Measurements from ENCODE around the gene CLBA1. TPM values are rescaled to one million over a fixed set of nuclear protein-coding genes. Genes with fewer than 3 reads are reported as not detected.
"Not testable (repeated sequence)": the region's sequence is repeated elsewhere in the genome, so short reads cannot be mapped to it uniquely, and the experiment has no call there.

Gene CLBA1
- total RNA-seq, 2 experiments from 2014 or later = 0.40 to 0.43 TPM

GRCh38 chr14:104951863-104952657 is 33.5 kb upstream of the CLBA1 start:
- H3K4me3 Mint-ChIP-seq; H3K36me3 Mint-ChIP-seq (ENCODE audit: low read depth); H3K27ac Mint-ChIP-seq; DNase-seq; intact Hi-C loops (cut with micrococcal nuclease); H3K27me3 Mint-ChIP-seq (ENCODE audit: low read depth); CTCF ChIA-PET; H3K4me1 Mint-ChIP-seq (ENCODE audit: low read depth); H3K9me3 Mint-ChIP-seq: not testable (repeated sequence)

GRCh38 chr14:104953097-104953496 is 32.5 kb upstream of the CLBA1 start:
- CTCF ChIA-PET = no interaction called here
- no peak overlapping the region for H3K4me3 Mint-ChIP-seq
- H3K27ac Mint-ChIP-seq = no peak overlapping the region
- H3K9me3 Mint-ChIP-seq = no peaks in the 10 kb centered on the region
- H3K4me1 Mint-ChIP-seq (ENCODE audit: low read depth) = no peaks in the 10 kb centered on the region
- H3K27me3 Mint-ChIP-seq (ENCODE audit: low read depth) = no peaks in the 10 kb centered on the region
- H3K36me3 Mint-ChIP-seq (ENCODE audit: low read depth) = no peaks in the 10 kb centered on the region
- DNase-seq = no peak
- intact Hi-C loops (cut with micrococcal nuclease) = no loop called here

GRCh38 chr14:104953896-104954656 is 31.5 kb upstream of the CLBA1 start:
- CTCF ChIA-PET = no interaction called here
- Mint-ChIP-seq H3K27me3 (ENCODE audit: low read depth) (no peaks in the 10 kb centered on the region), H3K4me3 (no peak overlapping the region), H3K4me1 (ENCODE audit: low read depth) (no peaks in the 10 kb centered on the region), H3K27ac (no peak overlapping the region), H3K36me3 (ENCODE audit: low read depth) (no peaks in the 10 kb centered on the region), H3K9me3 (no peaks in the 10 kb centered on the region)
- intact Hi-C loops (cut with micrococcal nuclease) = no loop called here
- no peak for DNase-seq

- CTCF ChIA-PET = no interaction called here
- Mint-ChIP-seq H3K4me1 (ENCODE audit: low read depth) (no peaks in the 10 kb centered on the region), H3K9me3 (no peaks in the 10 kb centered on the region), H3K36me3 (ENCODE audit: low read depth) (no peaks in the 10 kb centered on the region), H3K27ac (no peak overlapping the region), H3K27me3 (ENCODE audit: low read depth) (no peaks in the 10 kb centered on the region), H3K4me3 (no peak overlapping the region)
- intact Hi-C loops (cut with micrococcal nuclease) = no loop called here
- no peak for DNase-seq
Observed at GRCh38 chr14:104954746-104955395, 30.7 kb upstream of the CLBA1 start.

- Mint-ChIP-seq H3K9me3 (no peaks in the 10 kb centered on the region), H3K4me1 (ENCODE audit: low read depth) (no peaks in the 10 kb centered on the region), H3K27ac (no peak overlapping the region), H3K36me3 (ENCODE audit: low read depth) (no peaks in the 10 kb centered on the region), H3K27me3 (ENCODE audit: low read depth) (no peaks in the 10 kb centered on the region), H3K4me3 (no peak overlapping the region)
- DNase-seq = no peak
- intact Hi-C loops (cut with micrococcal nuclease) = no loop called here
- CTCF ChIA-PET = no interaction called here
Observed at GRCh38 chr14:104955396-104955770, 30.2 kb upstream of the CLBA1 start.

GRCh38 chr14:104956290-104956890 is 29.2 kb upstream of the CLBA1 start:
- intact Hi-C loops (cut with micrococcal nuclease) = no loop called here
- no peaks in the 10 kb centered on the region for H3K9me3 Mint-ChIP-seq
- no peaks in the 10 kb centered on the region for H3K4me1 Mint-ChIP-seq (ENCODE audit: low read depth)
- no peak overlapping the region for H3K4me3 Mint-ChIP-seq
- H3K27me3 Mint-ChIP-seq (ENCODE audit: low read depth) = no peaks in the 10 kb centered on the region
- CTCF ChIA-PET = interaction anchor here (1.8 kb wide), 1 partner anchor 17 kb away, joined by 4 read pairs; no protein-coding TSS in a partner anchor
- DNase-seq = no peak
- H3K27ac Mint-ChIP-seq = no peak overlapping the region
- no peaks in the 10 kb centered on the region for H3K36me3 Mint-ChIP-seq (ENCODE audit: low read depth)

GRCh38 chr14:104957146-104958113 is 28.2 kb upstream of the CLBA1 start:
- Mint-ChIP-seq H3K4me1 (ENCODE audit: low read depth) (no peaks in the 10 kb centered on the region), H3K27ac (no peak overlapping the region), H3K4me3 (no peak overlapping the region), H3K36me3 (ENCODE audit: low read depth) (no peaks in the 10 kb centered on the region), H3K9me3 (no peaks in the 10 kb centered on the region), H3K27me3 (ENCODE audit: low read depth) (no peaks in the 10 kb centered on the region)
- no peak for DNase-seq
- CTCF ChIA-PET = interaction anchor here (1.8 kb wide), 1 partner anchor 16 kb away, joined by 4 read pairs; no protein-coding TSS in a partner anchor
- intact Hi-C loops (cut with micrococcal nuclease) = no loop called here

- peaks cover 16% of the 10 kb centered on the region for H3K27me3 Mint-ChIP-seq (ENCODE audit: low read depth)
- H3K4me1 Mint-ChIP-seq (ENCODE audit: low read depth) = no peaks in the 10 kb centered on the region
- no peak overlapping the region for H3K4me3 Mint-ChIP-seq
- DNase-seq = no peak
- CTCF ChIA-PET = interaction anchor here (0.6 to 2.3 kb wide), 3 partner anchors 11 to 81 kb away, joined by 3 to 6 read pairs (median 6); no protein-coding TSS in a partner anchor
- H3K36me3 Mint-ChIP-seq (ENCODE audit: low read depth) = no peaks in the 10 kb centered on the region
- intact Hi-C loops (cut with micrococcal nuclease) = no loop called here
- no peaks in the 10 kb centered on the region for H3K9me3 Mint-ChIP-seq
- H3K27ac Mint-ChIP-seq = no peak overlapping the region
Observed at GRCh38 chr14:104964546-104964945, 21.0 kb upstream of the CLBA1 start.

GRCh38 chr14:104965561-104966231 is 19.9 kb upstream of the CLBA1 start:
- Mint-ChIP-seq H3K27ac (no peak overlapping the region), H3K9me3 (no peaks in the 10 kb centered on the region), H3K4me3 (no peak overlapping the region), H3K36me3 (ENCODE audit: low read depth) (no peaks in the 10 kb centered on the region), H3K27me3 (ENCODE audit: low read depth) (peaks cover 16% of the 10 kb centered on the region), H3K4me1 (ENCODE audit: low read depth) (no peaks in the 10 kb centered on the region)
- CTCF ChIA-PET = interaction anchor here (0.6 to 1.5 kb wide), 2 partner anchors 64 to 80 kb away, joined by 3 read pairs; no protein-coding TSS in a partner anchor
- intact Hi-C loops (cut with micrococcal nuclease) = no loop called here
- DNase-seq = no peak

GRCh38 chr14:104966261-104966865 is 19.2 kb upstream of the CLBA1 start:
- CTCF ChIA-PET = no interaction called here
- DNase-seq = no peak
- Mint-ChIP-seq H3K27ac (no peak overlapping the region), H3K9me3 (no peaks in the 10 kb centered on the region), H3K27me3 (ENCODE audit: low read depth) (peaks cover 16% of the 10 kb centered on the region), H3K4me1 (ENCODE audit: low read depth) (no peaks in the 10 kb centered on the region), H3K4me3 (no peak overlapping the region), H3K36me3 (ENCODE audit: low read depth) (no peaks in the 10 kb centered on the region)
- intact Hi-C loops (cut with micrococcal nuclease) = no loop called here

GRCh38 chr14:104966981-104967385 is 18.6 kb upstream of the CLBA1 start:
- no peak overlapping the region for H3K4me3 Mint-ChIP-seq
- no peak overlapping the region for H3K27ac Mint-ChIP-seq
- no peak for DNase-seq
- intact Hi-C loops (cut with micrococcal nuclease) = no loop called here
- H3K27me3 Mint-ChIP-seq (ENCODE audit: low read depth) = peaks cover 16% of the 10 kb centered on the region
- no peaks in the 10 kb centered on the region for H3K36me3 Mint-ChIP-seq (ENCODE audit: low read depth)
- H3K4me1 Mint-ChIP-seq (ENCODE audit: low read depth) = no peaks in the 10 kb centered on the region
- no peaks in the 10 kb centered on the region for H3K9me3 Mint-ChIP-seq
- CTCF ChIA-PET = interaction anchor here (1.4 kb wide), 1 partner anchor 78 kb away, joined by 3 read pairs; no protein-coding TSS in a partner anchor

Data from activated naive CD4-positive, alpha-beta T cell treated with anti-CD3 and anti-CD28 coated beads for 36 hours (primary cell).